ENCODE measurements around the gene PGA5. TPM values are rescaled to one million over a fixed set of nuclear protein-coding genes. Genes with fewer than 3 reads are reported as not detected.
"Not testable (repeated sequence)": the region's sequence is repeated elsewhere in the genome, so short reads cannot be mapped to it uniquely, and the experiment has no call there.

The PGA5 gene
- total RNA-seq (2022) = not detected in 2 replicates
- not detected for Bru-seq, nascent RNA
- BruChase-seq, experiment 1, labeled RNA remaining after a 6-hour chase = not detected
- BruChase-seq, experiment 2, labeled RNA remaining after a 2-hour chase = not detected
- long read RNA-seq = 0 reads

- intact Hi-C loops (cut with micrococcal nuclease; ENCODE audit: unreplicated experiment); H3K9me3 Mint-ChIP-seq (ENCODE audit: low read depth, unreplicated experiment); H3K27ac Mint-ChIP-seq (ENCODE audit: unreplicated experiment); CTCF ChIA-PET; DNase-seq; BruUV-seq (replicated peaks); H3K4me1 Mint-ChIP-seq (ENCODE audit: low read depth, unreplicated experiment); H3K4me3 Mint-ChIP-seq (ENCODE audit: low read depth, unreplicated experiment); H3K36me3 Mint-ChIP-seq (ENCODE audit: insufficient read depth, unreplicated experiment): not testable (repeated sequence)
- H3K27me3 Mint-ChIP-seq (ENCODE audit: unreplicated experiment) = peaks cover 12% of the 10 kb centered on the region
Measured at GRCh38 chr11:61240875-61241274, at the start of gene PGA5. Gene PGA5, plus strand, starts transcription at chr11:61241175. Its CDS starts 52 bp downstream, at chr11:61241227.

- peaks cover 69% of the 10 kb centered on the region for H3K27me3 Mint-ChIP-seq (ENCODE audit: unreplicated experiment)
- CTCF ChIA-PET = interaction anchor here (0.6 kb wide), 1 partner anchor 10 kb away, joined by 4 read pairs; the partner anchor contains the start of gene PGA3
- no TSS peak for BruUV-seq (replicated peaks)
- H3K4me1 Mint-ChIP-seq (ENCODE audit: low read depth, unreplicated experiment) = no peaks in the 10 kb centered on the region
- no peaks in the 10 kb centered on the region for H3K9me3 Mint-ChIP-seq (ENCODE audit: low read depth, unreplicated experiment)
- intact Hi-C loops (cut with micrococcal nuclease; ENCODE audit: unreplicated experiment) = no loop called here
- TF ChIP-seq CTCF (IDR thresholded peaks at IDR 0.05; ENCODE audit: unreplicated experiment) = no peak
- H3K36me3 Mint-ChIP-seq (ENCODE audit: insufficient read depth, unreplicated experiment) = no peaks in the 10 kb centered on the region
- DNase-seq = no peak
- H3K4me3 Mint-ChIP-seq (ENCODE audit: low read depth, unreplicated experiment) = no peak overlapping the region
- H3K27ac Mint-ChIP-seq (ENCODE audit: unreplicated experiment) = no peak overlapping the region
Measured at GRCh38 chr11:61193596-61193995, 47.4 kb upstream of the PGA5 start.

GRCh38 chr11:61194169-61194671 is 46.8 kb upstream of the PGA5 start:
- Mint-ChIP-seq H3K27ac (ENCODE audit: unreplicated experiment) (no peak overlapping the region), H3K4me1 (ENCODE audit: low read depth, unreplicated experiment) (no peaks in the 10 kb centered on the region), H3K27me3 (ENCODE audit: unreplicated experiment) (peaks cover 75% of the 10 kb centered on the region), H3K9me3 (ENCODE audit: low read depth, unreplicated experiment) (no peaks in the 10 kb centered on the region), H3K4me3 (ENCODE audit: low read depth, unreplicated experiment) (no peak overlapping the region), H3K36me3 (ENCODE audit: insufficient read depth, unreplicated experiment) (no peaks in the 10 kb centered on the region)
- no TSS peak for BruUV-seq (replicated peaks)
- intact Hi-C loops (cut with micrococcal nuclease; ENCODE audit: unreplicated experiment) = no loop called here
- no peak for DNase-seq
- TF ChIP-seq CTCF (IDR thresholded peaks at IDR 0.05; ENCODE audit: unreplicated experiment) = no peak
- CTCF ChIA-PET = interaction anchor here (0.6 kb wide), 1 partner anchor 9 kb away, joined by 4 read pairs; the partner anchor contains the start of gene PGA3

- no TSS peak for BruUV-seq (replicated peaks)
- DNase-seq = no peak
- H3K36me3 Mint-ChIP-seq (ENCODE audit: insufficient read depth, unreplicated experiment) = no peaks in the 10 kb centered on the region
- peaks cover 80% of the 10 kb centered on the region for H3K27me3 Mint-ChIP-seq (ENCODE audit: unreplicated experiment)
- no peak overlapping the region for H3K27ac Mint-ChIP-seq (ENCODE audit: unreplicated experiment)
- TF ChIP-seq CTCF (IDR thresholded peaks at IDR 0.05; ENCODE audit: unreplicated experiment) = no peak
- H3K9me3 Mint-ChIP-seq (ENCODE audit: low read depth, unreplicated experiment) = no peaks in the 10 kb centered on the region
- no peaks in the 10 kb centered on the region for H3K4me1 Mint-ChIP-seq (ENCODE audit: low read depth, unreplicated experiment)
- CTCF ChIA-PET = interaction anchor here (0.6 kb wide), 1 partner anchor 169 kb away, joined by 3 read pairs; no protein-coding TSS in a partner anchor
- no peak overlapping the region for H3K4me3 Mint-ChIP-seq (ENCODE audit: low read depth, unreplicated experiment)
- intact Hi-C loops (cut with micrococcal nuclease; ENCODE audit: unreplicated experiment) = no loop called here
Measured at GRCh38 chr11:61194981-61195695, 45.8 kb upstream of the PGA5 start.

All from Calu3 (cell line).